Measurements from ENCODE around the gene NANOS3. TPM values are rescaled to one million over a fixed set of nuclear protein-coding genes. Genes with fewer than 3 reads are reported as not detected.
A peak's percentile ranks its signal among the peaks of the same experiment; 100 is the strongest.

NANOS3 gene
- total and polyA plus RNA-seq, 4 donors, result 0.81 to 1.5 (median 0.82) TPM; not detected in 1

GRCh38 chr19:13841086-13841961 lies 35.6 kb upstream of the NANOS3 start:
- H3K36me3 ChIP-seq (ENCODE audit: control insufficient read depth in 4 of 4, insufficient read depth in 4 of 4, low read length in 4 of 4), result peaks cover 0 to 6% (median under 1%) of the 10 kb centered on the region in 4 donors
- TF ChIP-seq CTCF (IDR thresholded peaks at IDR 0.05; ENCODE audit: control extremely low read depth, extremely low read depth), result no peak
- DNase-seq (peak in 1 of 3 donors; percentile 43), ATAC-seq (ENCODE audit: insufficient read depth, low FRiP score) (no peak)
- peak overlapping the region; percentile 88 for H3K4me3 ChIP-seq
- H3K4me1 ChIP-seq (ENCODE audit: control insufficient read depth in 5 of 5, insufficient read depth in 5 of 5, low read length in 5 of 5), result peaks cover 0 to 55% (median 11%) of the 10 kb centered on the region in 5 donors
- H3K9me3 ChIP-seq (ENCODE audit: control insufficient read depth in 4 of 4, insufficient read depth in 3 of 4, low read length in 3 of 4), result no peaks in the 10 kb centered on the region
- H3K27ac ChIP-seq (ENCODE audit: low read depth in 1 of 2, low read length in 1 of 2), result peak overlapping the region; percentile 98 to 99
- no peaks in the 10 kb centered on the region for H3K27me3 ChIP-seq (ENCODE audit: control insufficient read depth in 3 of 3, insufficient read depth in 3 of 3, low read length in 2 of 3)
- H3K9ac ChIP-seq (ENCODE audit: insufficient read depth in 1 of 2, low read length in 2 of 2), result peak overlapping the region; percentile 55 to 61
- 24% methylated on average over 26 of the region's 26 CpGs for WGBS, 2 donors

DNA sequence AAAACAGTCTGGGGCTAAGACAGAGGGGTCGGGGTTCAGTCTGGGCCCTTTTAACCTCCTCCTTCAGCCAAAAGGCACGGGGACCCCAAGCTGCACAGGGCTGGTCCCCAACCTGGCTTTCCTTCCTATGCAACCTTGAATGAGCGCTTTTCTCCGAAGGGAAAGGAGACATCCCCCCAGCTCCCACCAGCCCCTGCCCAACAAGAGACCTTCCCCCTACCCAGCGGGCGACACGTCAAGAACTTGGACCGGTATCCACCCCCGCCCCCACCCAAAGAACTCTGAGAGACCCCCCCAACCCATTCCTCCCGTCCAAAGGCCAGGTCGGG lies 35.0 kb upstream of the NANOS3 start:
- ATAC-seq (ENCODE audit: insufficient read depth, low FRiP score) (no peak), DNase-seq (no peak)
- 1 to 2% methylated on average over 11 of the region's 11 CpGs for WGBS, 2 donors
- TF ChIP-seq CTCF (IDR thresholded peaks at IDR 0.05; ENCODE audit: control extremely low read depth, extremely low read depth), result no peak
- Histone ChIP-seq H3K36me3 (ENCODE audit: control insufficient read depth in 4 of 4, insufficient read depth in 4 of 4, low read length in 4 of 4) (peaks cover 0 to 2% (median 0%) of the 10 kb centered on the region in 4 donors), H3K27ac (ENCODE audit: low read depth in 1 of 2, low read length in 1 of 2) (peak overlapping the region; percentile 98 to 99), H3K27me3 (ENCODE audit: control insufficient read depth in 3 of 3, insufficient read depth in 3 of 3, low read length in 2 of 3) (no peaks in the 10 kb centered on the region), H3K9me3 (ENCODE audit: control insufficient read depth in 4 of 4, insufficient read depth in 3 of 4, low read length in 3 of 4) (no peaks in the 10 kb centered on the region), H3K9ac (ENCODE audit: insufficient read depth in 1 of 2, low read length in 2 of 2) (peak overlapping the region; percentile 55 to 61), H3K4me1 (ENCODE audit: control insufficient read depth in 5 of 5, insufficient read depth in 5 of 5, low read length in 5 of 5) (peaks cover 0 to 56% (median 14%) of the 10 kb centered on the region in 5 donors), H3K4me3 (peak overlapping the region; percentile 88)

DNA sequence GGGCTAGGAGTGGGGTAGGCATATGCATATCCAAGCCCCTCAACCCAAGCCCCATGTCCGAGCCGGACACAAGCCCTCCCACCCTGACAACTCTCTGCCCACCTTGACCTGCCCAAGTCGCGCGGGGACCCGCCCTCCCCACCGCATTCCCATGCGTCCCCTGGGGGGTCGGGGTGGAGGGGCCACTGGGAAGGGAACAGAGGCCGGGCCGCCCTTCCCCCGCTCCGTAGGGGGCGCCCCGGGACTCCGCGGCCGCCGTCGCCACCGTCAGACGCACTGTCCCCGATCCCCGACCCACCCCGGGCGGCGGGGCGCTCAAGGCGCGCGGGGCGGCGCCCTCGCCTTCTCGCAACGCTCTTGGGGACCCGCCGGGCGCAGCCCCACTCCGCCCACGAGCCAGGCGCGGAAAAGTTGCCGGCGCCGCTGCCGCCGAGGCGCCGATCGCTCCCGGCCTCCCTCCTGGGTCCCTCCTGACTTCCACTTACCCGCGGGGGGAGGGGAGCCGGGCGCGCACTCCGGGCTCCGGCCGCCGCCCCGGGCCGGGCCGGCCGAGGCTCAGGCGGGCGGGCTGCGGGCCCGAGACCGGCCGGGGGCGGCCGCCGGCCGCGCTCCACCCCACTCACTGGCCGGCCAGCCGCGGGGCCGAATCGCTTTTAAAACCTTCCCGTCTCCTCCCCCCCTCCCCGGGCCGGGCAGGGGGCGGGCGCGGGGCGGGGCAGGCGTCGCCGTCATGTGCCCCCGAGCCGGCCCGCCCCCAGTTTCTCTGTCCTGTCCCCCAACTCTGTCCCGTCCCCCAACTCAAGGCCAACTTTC lies 34.4 kb upstream of the NANOS3 start:
- ATAC-seq (ENCODE audit: insufficient read depth, low FRiP score) (peak; percentile 7), DNase-seq (peak; percentile 91 to 92 (median 91))
- H3K27me3 ChIP-seq (ENCODE audit: control insufficient read depth in 3 of 3, insufficient read depth in 3 of 3, low read length in 2 of 3), result no peaks in the 10 kb centered on the region
- no peaks in the 10 kb centered on the region for H3K9me3 ChIP-seq (ENCODE audit: control insufficient read depth in 4 of 4, insufficient read depth in 3 of 4, low read length in 3 of 4)
- H3K27ac ChIP-seq (ENCODE audit: low read depth in 1 of 2, low read length in 1 of 2), result peak overlapping the region; percentile 98 to 99
- TF ChIP-seq CTCF (IDR thresholded peaks at IDR 0.05; ENCODE audit: control extremely low read depth, extremely low read depth), result no peak
- H3K4me3 ChIP-seq, result peak overlapping the region; percentile 88
- peaks cover 0 to 2% (median 0%) of the 10 kb centered on the region in 4 donors for H3K36me3 ChIP-seq (ENCODE audit: control insufficient read depth in 4 of 4, insufficient read depth in 4 of 4, low read length in 4 of 4)
- 1% methylated on average over 42 to 94 of the region's 95 CpGs for WGBS, 2 donors
- peak overlapping the region; percentile 89 to 90 for H3K9ac ChIP-seq (ENCODE audit: insufficient read depth in 1 of 2, low read length in 2 of 2)
- peaks cover 0 to 58% (median 14%) of the 10 kb centered on the region in 5 donors for H3K4me1 ChIP-seq (ENCODE audit: control insufficient read depth in 5 of 5, insufficient read depth in 5 of 5, low read length in 5 of 5)
